ENCODE results near the gene GSTCD.

DNA sequence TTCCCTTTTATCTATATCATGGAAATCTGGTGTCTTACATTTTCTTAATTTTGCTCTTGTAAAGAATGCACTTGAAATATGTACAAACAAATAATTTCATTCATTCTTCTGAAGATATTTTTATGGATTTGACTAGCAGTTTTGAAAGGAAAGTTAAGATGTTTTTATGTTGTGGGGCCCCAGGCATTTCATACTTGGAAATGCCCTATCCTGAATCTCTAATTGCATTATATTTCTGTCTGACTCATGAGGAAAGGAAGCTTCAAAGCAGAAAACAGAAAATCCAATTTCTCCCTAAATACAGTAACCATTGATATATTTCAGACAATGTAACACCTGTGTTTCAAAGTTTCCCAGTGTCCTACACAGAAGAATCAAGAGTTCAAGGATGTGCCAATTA lies 113.5 kb downstream of the GSTCD start:
- TF ChIP-seq, protein P1, sequence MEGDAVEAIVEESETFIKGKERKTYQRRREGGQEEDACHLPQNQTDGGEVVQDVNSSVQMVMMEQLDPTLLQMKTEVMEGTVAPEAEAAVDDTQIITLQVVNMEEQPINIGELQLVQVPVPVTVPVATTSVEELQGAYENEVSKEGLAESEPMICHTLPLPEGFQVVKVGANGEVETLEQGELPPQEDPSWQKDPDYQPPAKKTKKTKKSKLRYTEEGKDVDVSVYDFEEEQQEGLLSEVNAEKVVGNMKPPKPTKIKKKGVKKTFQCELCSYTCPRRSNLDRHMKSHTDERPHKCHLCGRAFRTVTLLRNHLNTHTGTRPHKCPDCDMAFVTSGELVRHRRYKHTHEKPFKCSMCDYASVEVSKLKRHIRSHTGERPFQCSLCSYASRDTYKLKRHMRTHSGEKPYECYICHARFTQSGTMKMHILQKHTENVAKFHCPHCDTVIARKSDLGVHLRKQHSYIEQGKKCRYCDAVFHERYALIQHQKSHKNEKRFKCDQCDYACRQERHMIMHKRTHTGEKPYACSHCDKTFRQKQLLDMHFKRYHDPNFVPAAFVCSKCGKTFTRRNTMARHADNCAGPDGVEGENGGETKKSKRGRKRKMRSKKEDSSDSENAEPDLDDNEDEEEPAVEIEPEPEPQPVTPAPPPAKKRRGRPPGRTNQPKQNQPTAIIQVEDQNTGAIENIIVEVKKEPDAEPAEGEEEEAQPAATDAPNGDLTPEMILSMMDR (conservative IDR thresholded peaks at IDR 0.05 in 1 of 2, IDR thresholded peaks at IDR 0.05 in 1 of 2; ENCODE audit: low read depth in 1 of 2, low read length in 2 of 2) = no peak
- TF ChIP-seq EZH2 (IDR thresholded peaks at IDR 0.05; ENCODE audit: low read length, missing control alignments) = no peak

Measured in fibroblast of lung (primary cell).